K562 (cell line): ENCODE results near the gene LPIN1. TPM values are rescaled to one million over a fixed set of nuclear protein-coding genes. Genes with fewer than 3 reads are reported as not detected.
A peak's percentile ranks its signal among the peaks of the same experiment; 100 is the strongest.

ENCODE experiments used
- ATAC-seq: fragments of 200-7000 bp; cut with Tn5 transposase; 3 replicates; pipeline ENCODE4 v1.9.1; 2020; ENCODE audit warnings: moderate library complexity
- BruUV-seq: library from RNA; stranded (reverse); fragments of 400-500 nt; replicated peaks from 2 replicates; lab custom pipeline; 2021; lab: Mats Ljungman, UMichigan
- CTCF ChIA-PET: fragments of 300-600 bp; formaldehyde crosslinking; extraction: SDS; loops from one replicate; lab custom pipeline; 2021; ENCODE audit warnings: low intra/inter-chr PET ratio; lab: Yijun Ruan, JAX
- POLR2A ChIA-PET: fragments of 300-600, 350-650 bp; sonication (Branson Sonifier 250); formaldehyde crosslinking; extraction: SDS; loops from one replicate; lab custom pipeline; 2021; ENCODE audit warnings: antibody characterized with exemption, inconsistent platforms; lab: Yijun Ruan, JAX
- DNase-seq, 4 experiments: peaks; one replicate each; pipeline versions ENCODE4 v3.0.0 to v3.0.0-alpha.2; 2011 to 2018; ENCODE audit warnings: low spot score in 3 of 4, mixed read lengths in 3 of 4; ENCODE audit errors: extremely low read depth in 1 of 4
- FAIRE-seq: peaks from 2 replicates; lab custom pipeline; 2011; peaks lifted over from hg19 to GRCh38; lab: Jason Lieb, UNC
- H2AFZ ChIP-seq: 2 replicates; pipeline ENCODE4 v1.6.0; 2011; ENCODE audit warnings: low read depth, low read length, control low read depth, inconsistent platforms
- H3K27ac ChIP-seq: fragments of 200-600 bp; 3 replicates; pipeline ENCODE4 v1.8.0; 2011; ENCODE audit warnings: low read depth, mild to moderate bottlenecking, control low read depth, inconsistent platforms, low read length, moderate library complexity, mixed read lengths; ENCODE audit errors: extremely low read depth
- H3K27me3 ChIP-seq, 2 experiments: fragments of 300-600 bp in 1 of 2; 2 replicates in 1 of 2; 3 replicates in 1 of 2; pipeline versions ENCODE4 v1.6.0 to v1.8.0; 2011; ENCODE audit warnings: inconsistent platforms in 2 of 2, low read length in 2 of 2, mild to moderate bottlenecking in 1 of 2, mixed read lengths in 1 of 2, moderate library complexity in 1 of 2; ENCODE audit not compliant: control insufficient read depth in 2 of 2, insufficient read depth in 2 of 2
- H3K36me3 ChIP-seq: fragments of 300-600 bp; 3 replicates; pipeline ENCODE4 v1.8.0; 2011; ENCODE audit warnings: mild to moderate bottlenecking, low read length, inconsistent platforms; ENCODE audit not compliant: control insufficient read depth, insufficient read depth
- H3K4me1 ChIP-seq, 2 experiments: fragments of 200-600 bp in 1 of 2; replicated peaks in 1 of 2; 2 replicates in 1 of 2; 3 replicates in 1 of 2; pipeline versions ENCODE4 v1.5.1 to v1.8.0; 2011; ENCODE audit warnings: inconsistent platforms in 2 of 2, low read length in 2 of 2, mild to moderate bottlenecking in 1 of 2, mixed read lengths in 1 of 2, moderate library complexity in 1 of 2; ENCODE audit not compliant: control insufficient read depth in 2 of 2, insufficient read depth in 2 of 2
- H3K4me2 ChIP-seq: 2 replicates; pipeline ENCODE4 v1.6.1; 2011; ENCODE audit warnings: low read length, control low read depth, inconsistent platforms, mixed read lengths; ENCODE audit not compliant: insufficient read depth
- H3K4me3 ChIP-seq: fragments of 200-600 bp; sonication (generic), shearing (Covaris generic); 2 replicates; pipeline ENCODE4 v1.5.1; 2016; ENCODE audit warnings: control low read depth, inconsistent platforms
- H3K79me2 ChIP-seq: fragments of 200-600 bp; 3 replicates; pipeline ENCODE4 v1.8.0; 2011; ENCODE audit warnings: low read length, inconsistent platforms; ENCODE audit not compliant: control insufficient read depth, insufficient read depth
- H3K9ac ChIP-seq, 2 experiments: 2 replicates each; pipeline versions ENCODE4 v1.6.0 to v1.6.1; 2011; ENCODE audit warnings: low read depth in 2 of 2, low read length in 2 of 2, control low read depth in 1 of 2, inconsistent platforms in 1 of 2, mild to moderate bottlenecking in 1 of 2, mixed read lengths in 1 of 2; ENCODE audit not compliant: insufficient read depth in 1 of 2
- H3K9me1 ChIP-seq: one replicate; pipeline ENCODE4 v1.6.0; 2011; ENCODE audit warnings: inconsistent platforms, mild to moderate bottlenecking, low read length, moderate library complexity; ENCODE audit not compliant: control insufficient read depth, insufficient read depth
- H3K9me3 ChIP-seq: replicated peaks from 2 replicates; pipeline ENCODE4 v1.5.1; 2011; ENCODE audit warnings: low read depth, low read length, inconsistent platforms; ENCODE audit not compliant: control insufficient read depth, insufficient read depth
- H4K20me1 ChIP-seq: replicated peaks from 2 replicates; pipeline ENCODE4 v1.6.1; 2011; ENCODE audit warnings: low read length, inconsistent platforms, mixed read lengths; ENCODE audit not compliant: control insufficient read depth, insufficient read depth
- CBX5 ChIP-seq: IDR thresholded peaks from 2 replicates; pipeline ENCODE4 v1.6.1; 2014; ENCODE audit warnings: low read depth, borderline replicate concordance
- CEBPG ChIP-seq, 3 experiments: fragments of 200-800 bp in 1 of 3; sonication (Bioruptor generic) in 1 of 3; sonication (generic) in 1 of 3; formaldehyde crosslinking in 1 of 3; IDR thresholded peaks in 2 of 3; conservative IDR thresholded peaks in 1 of 3; 2 replicates each; pipeline versions ENCODE4 v1.6.1 to v1.8.0; 2016 to 2022; ENCODE audit warnings: missing compliant biosample characterization in 2 of 3, missing genetic modification characterization in 2 of 3, mild to moderate bottlenecking in 1 of 3, missing genetic modification reagents in 1 of 3
- HDAC1 ChIP-seq, 2 experiments: fragments of 450-650 bp; IDR thresholded peaks; 2 replicates each; pipeline ENCODE4 v1.6.1; 2016 to 2017; ENCODE audit warnings: inconsistent platforms in 1 of 2, mild to moderate bottlenecking in 1 of 2, moderate library complexity in 1 of 2
- KLF1 ChIP-seq: fragments of 450-650 bp; IDR thresholded peaks from 2 replicates; pipeline ENCODE4 v1.6.1; 2016; ENCODE audit warnings: missing genetic modification characterization, missing compliant biosample characterization
- MEIS2 ChIP-seq: fragments of 450-650 bp; IDR thresholded peaks from 2 replicates; pipeline ENCODE4 v1.6.1; 2014; ENCODE audit warnings: mild to moderate bottlenecking; ENCODE audit not compliant: partially characterized antibody
- NFE2L1 ChIP-seq: fragments of 450-650 bp; IDR thresholded peaks from 2 replicates; pipeline ENCODE4 v1.6.1; 2016; ENCODE audit warnings: missing genetic modification characterization, low read depth, mild to moderate bottlenecking, missing compliant biosample characterization, moderate library complexity, borderline replicate concordance
- NFIC ChIP-seq: fragments of 450-650 bp; IDR thresholded peaks from 2 replicates; pipeline ENCODE4 v1.6.1; 2017; ENCODE audit warnings: mild to moderate bottlenecking, inconsistent platforms
- PCBP1 ChIP-seq: fragments of 200-400 bp; formaldehyde crosslinking; IDR thresholded peaks from 2 replicates; pipeline ENCODE4 v1.6.1; 2018; ENCODE audit warnings: mild to moderate bottlenecking, low read depth, low read length; ENCODE audit not compliant: poor library complexity, severe bottlenecking
- PRDM10 ChIP-seq: fragments of 450-650 bp; IDR thresholded peaks from 2 replicates; pipeline ENCODE4 v1.6.1; 2018; ENCODE audit not compliant: partially characterized antibody
- ZBTB17 ChIP-seq: fragments of 450-650 bp; formaldehyde crosslinking; IDR thresholded peaks from 2 replicates; pipeline ENCODE4 v1.4.0; 2020; ENCODE audit warnings: mild to moderate bottlenecking
- ZBTB7A ChIP-seq: IDR thresholded peaks from 2 replicates; pipeline ENCODE4 v1.6.1; 2011; ENCODE audit warnings: low read depth, mild to moderate bottlenecking, low read length, moderate library complexity, borderline replicate concordance; ENCODE audit not compliant: control insufficient read depth
- ZNF282 ChIP-seq: sonication (generic); formaldehyde crosslinking; IDR thresholded peaks from 2 replicates; pipeline ENCODE4 v1.8.1; 2023; ENCODE audit warnings: missing genetic modification reagents
- WGBS: fragments of 100-300 bp; shearing (Covaris generic); methylation state at CpG from one replicate; pipeline ENCODE4 v1.1.6; 2016; ENCODE audit warnings: low coverage, mixed read lengths; ENCODE audit not compliant: insufficient coverage; ENCODE audit errors: missing lambda C conversion rate; 5-methylcytosine and 5-hydroxymethylcytosine counted together
- in situ Hi-C: fragments of 300-500 bp; cut with MboI; formaldehyde crosslinking; loops from 4 replicates; pipeline ENCODE4 v1.15.0; 2018; ENCODE audit warnings: inconsistent platforms, mixed read lengths
- intact Hi-C: fragments of 100-400 bp; cut with micrococcal nuclease; formaldehyde crosslinking; loops from 2 replicates; pipeline ENCODE4 v1.14.2; 2022
- polyA plus RNA-seq, 8 experiments: library from polyadenylated mRNA; depleted of rRNA in 4 of 8; stranded (reverse) in 5 of 8; unstranded in 3 of 8; fragments of >200 nt; fragmentation: Nextera tagmentation in 2 of 8; fragmentation: Illumina TruSeq in 1 of 8; extraction: Ambion mirVana in 2 of 8; extraction: Trizol in 1 of 8; gene quantifications; 2 replicates each; pipeline versions ENCODE4 v1.2.1 to v1.2.3, GENCODE V29; 2011 to 2014; ENCODE audit warnings: inconsistent platforms in 1 of 8, missing spikeins in 1 of 8
- total RNA-seq, 7 experiments: library from RNA; depleted of rRNA in 6 of 7; stranded (reverse); fragments of >200 nt in 6 of 7; fragmentation: Illumina TruSeq in 2 of 7; extraction: Trizol in 2 of 7; gene quantifications; 2 replicates each; pipeline versions ENCODE4 v1.2.1 to v1.2.3, GENCODE V29; 2011 to 2021; ENCODE audit warnings: low replicate concordance in 1 of 7
- TF ChIP-seq, protein P1 (sequence below): IDR thresholded peaks from 3 replicates; pipeline ENCODE4 v1.6.1; 2011; ENCODE audit warnings: borderline replicate concordance, mild to moderate bottlenecking, moderate library complexity; ENCODE audit not compliant: insufficient read length; ENCODE audit errors: extremely low read depth

Gene LPIN1
- total and polyA plus RNA-seq, 9 of the 15 experiments (the other 6 are each of a cell fraction or from before 2014, with no cell fraction given), result 9.2 to 84.0 (median 27.8) TPM

GRCh38 chr2:11726384-11726783 lies 20.0 kb upstream of the LPIN1 start:
- in situ Hi-C loops, result no loop called here
- Histone ChIP-seq H4K20me1 (no peaks in the 10 kb centered on the region), H3K4me3 (no peak overlapping the region), H3K4me1 (peaks cover 0 to 9% of the 10 kb centered on the region in 2 experiments; a peak in 2 of 5 replicates), H3K9me3 (no peaks in the 10 kb centered on the region), H3K79me2 (no peaks in the 10 kb centered on the region), H3K9me1 (no peaks in the 10 kb centered on the region), H3K27me3 (peaks cover 30 to 52% of the 10 kb centered on the region in 2 experiments; a peak in 4 of 5 replicates), H2AFZ (0 out of 2 replicates have a peak overlapping the region, but pooled peaks have one; percentile 46), H3K27ac (no peak overlapping the region), H3K4me2 (peak overlapping the region; percentile 43), H3K9ac (no peak overlapping the region), H3K36me3 (no peaks in the 10 kb centered on the region)
- CTCF ChIA-PET, result no interaction called here
- POLR2A ChIA-PET, result interaction anchor here (0.5 to 1.6 kb wide), 5 partner anchors 8 to 16 kb away, joined by 3 to 4 read pairs (median 3); no protein-coding TSS in a partner anchor
- 1% methylated on average over 7 of the region's 7 CpGs for WGBS
- no TSS peak for BruUV-seq
- DNase-seq, result peak in 2 of 4 experiments; percentile 53 to 54
- peak; percentile 6 for FAIRE-seq
- intact Hi-C loops, result no loop called here
- peak; percentile 57 for ATAC-seq
- TF ChIP-seq NFIC (peak; percentile 44; the same call in 1 of the 2 replicates), ZBTB7A (no peak), PRDM10 (no peak), NFE2L1 (tag) (no peak), HDAC1 (IDR thresholded peaks at IDR 0.05) (no peak), ZBTB17 (no peak), PCBP1 (no peak), MEIS2 (no peak), CEBPG (CRISPR knock-in tag; IDR thresholded peaks at IDR 0.05) (no peak), CEBPG (tag; conservative IDR thresholded peaks at IDR 0.05 in 1 of 2, IDR thresholded peaks at IDR 0.05 in 1 of 2) (0 out of 4 replicates have a peak, but pooled peaks of 1 of the 2 experiments have one; percentile 54), KLF1 (no peak), ZNF282 (CRISPR knock-in tag) (no peak), CBX5 (no peak)
- TF ChIP-seq, protein P1, sequence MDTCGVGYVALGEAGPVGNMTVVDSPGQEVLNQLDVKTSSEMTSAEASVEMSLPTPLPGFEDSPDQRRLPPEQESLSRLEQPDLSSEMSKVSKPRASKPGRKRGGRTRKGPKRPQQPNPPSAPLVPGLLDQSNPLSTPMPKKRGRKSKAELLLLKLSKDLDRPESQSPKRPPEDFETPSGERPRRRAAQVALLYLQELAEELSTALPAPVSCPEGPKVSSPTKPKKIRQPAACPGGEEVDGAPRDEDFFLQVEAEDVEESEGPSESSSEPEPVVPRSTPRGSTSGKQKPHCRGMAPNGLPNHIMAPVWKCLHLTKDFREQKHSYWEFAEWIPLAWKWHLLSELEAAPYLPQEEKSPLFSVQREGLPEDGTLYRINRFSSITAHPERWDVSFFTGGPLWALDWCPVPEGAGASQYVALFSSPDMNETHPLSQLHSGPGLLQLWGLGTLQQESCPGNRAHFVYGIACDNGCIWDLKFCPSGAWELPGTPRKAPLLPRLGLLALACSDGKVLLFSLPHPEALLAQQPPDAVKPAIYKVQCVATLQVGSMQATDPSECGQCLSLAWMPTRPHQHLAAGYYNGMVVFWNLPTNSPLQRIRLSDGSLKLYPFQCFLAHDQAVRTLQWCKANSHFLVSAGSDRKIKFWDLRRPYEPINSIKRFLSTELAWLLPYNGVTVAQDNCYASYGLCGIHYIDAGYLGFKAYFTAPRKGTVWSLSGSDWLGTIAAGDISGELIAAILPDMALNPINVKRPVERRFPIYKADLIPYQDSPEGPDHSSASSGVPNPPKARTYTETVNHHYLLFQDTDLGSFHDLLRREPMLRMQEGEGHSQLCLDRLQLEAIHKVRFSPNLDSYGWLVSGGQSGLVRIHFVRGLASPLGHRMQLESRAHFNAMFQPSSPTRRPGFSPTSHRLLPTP, result no peak
